Measurements from ENCODE around the gene FAM174B. TPM values are rescaled to one million over a fixed set of nuclear protein-coding genes. Genes with fewer than 3 reads are reported as not detected.
"Not testable (repeated sequence)": the region's sequence is repeated elsewhere in the genome, so short reads cannot be mapped to it uniquely, and the experiment has no call there.

Gene FAM174B
- polyA plus RNA-seq, 12 donors = 15.1 to 26.9 (median 21.8) TPM; not detected in 1

- no peak for DNase-seq
These were observed 34.6 kb downstream of the FAM174B start for GRCh38 chr15:92620991-92621390.

- DNase-seq = peak; percentile 89
These were observed 36.2 kb downstream of the FAM174B start for GRCh38 chr15:92619145-92620101.

DNA sequence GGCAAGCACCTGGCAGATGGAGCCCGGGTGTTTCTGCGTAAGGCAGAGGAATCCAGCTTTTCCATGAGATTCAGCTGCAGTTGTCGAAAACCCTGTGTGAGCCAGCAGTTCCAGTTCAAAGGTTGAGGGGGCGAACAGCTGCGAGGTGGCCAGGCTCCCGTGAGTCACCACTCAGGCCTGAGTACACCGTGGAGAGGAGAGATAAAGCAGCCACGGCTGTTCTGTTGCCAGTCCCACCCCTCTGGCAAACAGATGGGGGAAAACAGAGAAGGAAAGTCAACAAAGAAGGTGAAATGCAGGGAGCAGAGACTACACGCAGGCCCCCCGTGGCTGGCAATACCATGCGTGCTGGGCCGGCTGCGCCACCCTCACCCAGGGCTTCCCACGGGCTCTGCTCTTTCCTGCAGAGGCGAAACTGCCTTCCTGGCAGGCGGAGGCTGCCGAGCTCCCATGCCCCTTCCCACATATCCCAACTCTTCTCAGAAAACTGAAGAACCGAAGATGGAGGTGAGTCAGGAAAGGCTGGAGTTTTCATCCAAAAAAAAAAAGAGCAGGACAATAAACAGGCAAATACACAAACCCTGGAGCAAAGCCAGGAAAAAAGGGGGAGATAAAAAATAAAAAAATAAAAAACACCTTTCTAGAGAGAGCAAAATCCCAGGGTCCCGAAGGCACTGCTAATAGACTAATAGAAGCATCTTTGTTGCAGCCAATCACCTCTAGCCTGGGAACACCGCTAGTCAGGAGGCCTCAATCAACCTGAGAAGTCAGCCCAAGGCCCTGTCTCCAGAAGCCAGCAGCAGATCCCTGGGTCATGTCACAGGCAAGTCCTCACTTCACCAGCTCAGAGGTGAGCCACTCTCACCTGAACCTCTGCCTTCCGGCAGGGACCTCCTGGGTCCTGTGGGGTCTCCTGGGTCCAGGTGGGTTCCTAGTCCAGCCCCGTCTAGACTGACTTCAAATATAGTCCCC, 37.7 kb downstream of the FAM174B start:
- DNase-seq = peak; percentile 75

DNA sequence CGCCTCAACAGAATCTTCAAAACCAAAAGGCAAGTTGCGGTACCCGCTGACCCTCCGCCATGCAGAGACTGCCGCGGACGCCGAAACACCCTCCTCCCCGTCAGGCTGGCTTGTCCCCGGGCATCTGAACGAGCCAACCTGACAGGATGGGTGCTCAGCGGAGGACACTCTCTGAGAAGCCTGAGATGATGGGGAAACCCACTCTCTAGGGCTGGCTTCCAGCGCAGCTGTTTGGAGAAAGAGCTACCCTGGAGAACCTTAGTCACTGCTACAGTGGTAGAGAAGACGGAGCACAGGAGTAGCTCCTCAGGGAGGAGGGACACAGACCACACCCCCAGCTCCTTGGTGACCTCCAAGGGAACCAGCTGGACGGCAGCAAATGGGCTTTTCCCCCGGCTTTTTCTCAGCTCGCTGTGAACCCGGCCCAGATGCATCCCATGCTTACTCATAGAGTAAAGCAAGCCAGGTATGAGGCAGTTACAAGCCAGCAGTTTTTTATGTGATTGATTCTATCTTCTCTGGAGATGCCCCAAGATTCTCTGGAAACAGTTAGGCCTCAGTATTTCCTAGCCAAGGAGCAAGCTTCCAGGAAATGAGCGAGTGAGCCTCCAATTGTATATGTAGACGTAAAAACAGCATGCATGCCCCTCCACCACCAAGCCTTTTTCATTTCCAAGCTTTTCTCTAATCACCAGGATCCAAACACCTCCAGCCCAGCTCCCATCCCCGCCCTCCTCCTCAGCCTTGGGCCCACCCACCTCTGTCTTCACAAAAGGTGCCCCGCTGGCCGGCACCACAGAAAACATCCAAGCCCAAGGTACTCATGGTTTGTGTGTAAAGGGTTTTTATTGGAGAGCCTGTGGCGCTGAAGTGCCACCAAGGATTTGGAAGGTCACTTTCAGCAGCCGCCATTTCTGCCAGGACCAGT, 38.7 kb downstream of the FAM174B start:
- peak; percentile 86 for DNase-seq

DNA sequence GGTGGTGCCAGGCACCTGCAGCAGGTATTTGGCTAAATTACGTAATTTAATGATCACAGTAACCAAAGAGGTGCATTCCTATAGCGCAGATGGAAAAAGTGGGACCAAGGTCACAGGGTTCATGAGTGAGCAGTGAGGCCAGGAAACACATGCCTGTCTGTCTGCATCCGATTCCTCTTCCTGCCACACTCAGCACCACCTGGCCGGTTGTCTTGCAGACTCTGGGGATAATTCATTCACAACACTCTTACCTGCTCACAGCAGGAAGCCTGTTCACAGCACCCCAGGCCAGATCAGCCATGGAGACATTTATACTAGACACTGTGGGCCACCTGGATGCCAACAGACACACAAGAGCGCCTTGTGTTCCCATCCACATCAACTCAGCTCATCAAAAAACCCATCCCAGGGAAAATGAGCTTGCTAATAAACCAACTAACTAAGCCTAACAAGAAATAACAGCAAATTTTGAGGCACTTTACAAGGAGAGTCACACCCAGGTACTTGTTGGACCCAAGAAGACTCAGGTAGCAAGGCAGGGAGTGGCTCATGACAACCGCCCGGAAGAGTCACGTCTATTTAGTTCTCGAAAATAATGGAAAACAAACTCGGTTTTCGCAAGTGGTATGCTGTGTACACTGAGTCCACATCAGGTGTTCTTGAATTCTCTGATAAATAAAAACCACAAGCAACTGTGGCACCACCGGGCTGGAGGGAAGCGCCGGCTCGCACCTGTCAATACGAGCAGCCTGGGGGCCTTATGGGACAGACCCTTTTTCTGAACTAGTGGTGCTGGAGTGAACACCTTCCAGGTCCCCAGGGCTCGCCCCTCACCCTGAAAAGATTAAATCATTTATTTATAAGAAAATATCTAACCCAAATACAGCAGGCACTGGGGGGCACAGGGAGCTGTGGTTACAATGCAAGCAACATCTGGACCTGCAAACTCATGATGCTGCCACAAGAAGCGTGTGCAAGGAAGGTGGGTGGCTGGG, 40.5 kb downstream of the FAM174B start:
- DNase-seq = no peak

GRCh38 chr15:92614301-92614700, 41.3 kb downstream of the FAM174B start:
- DNase-seq = no peak

- no peak for DNase-seq
These were observed 41.7 kb downstream of the FAM174B start for GRCh38 chr15:92613841-92614240.

DNA sequence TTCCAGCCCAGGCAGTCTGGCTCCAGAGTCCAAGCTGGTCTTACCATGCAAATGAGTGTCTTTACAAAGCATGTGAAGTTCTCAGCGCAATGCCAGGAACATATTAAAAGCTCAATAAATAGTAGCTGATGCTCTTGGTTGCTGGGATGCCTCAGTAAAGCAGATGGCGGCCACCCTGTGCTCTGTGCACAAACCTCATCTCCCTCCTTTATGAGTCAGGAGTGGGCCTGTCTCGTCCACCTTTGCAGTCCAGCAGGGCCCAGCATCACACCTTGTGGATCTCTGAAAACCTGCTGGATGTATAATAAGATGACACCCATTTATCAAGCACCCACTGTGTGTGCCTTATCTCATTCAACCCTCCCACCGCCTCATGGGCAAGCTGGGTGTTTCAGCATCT, 42.7 kb downstream of the FAM174B start:
- no peak for DNase-seq

GRCh38 chr15:92611995-92612745, 43.4 kb downstream of the FAM174B start:
- DNase-seq = no peak

DNA sequence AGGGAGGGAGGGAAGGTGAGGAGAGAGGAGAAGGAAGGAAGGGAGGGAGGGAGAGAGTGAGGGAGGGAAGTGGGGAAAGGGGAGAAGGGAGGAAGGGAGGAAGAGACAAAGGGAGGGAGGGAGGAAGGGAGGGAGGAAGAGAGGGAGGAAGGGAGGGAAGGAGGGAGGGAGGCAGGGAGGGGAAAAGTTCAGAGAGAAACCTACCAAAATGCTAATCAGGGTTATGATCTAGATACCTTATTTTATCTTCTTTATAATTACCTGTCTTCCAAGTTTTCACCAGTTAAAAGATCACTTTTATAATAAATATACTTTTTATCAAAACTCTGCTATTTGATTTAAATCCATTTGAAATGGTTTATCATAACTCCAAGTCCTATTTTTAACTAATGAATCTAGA, 44.4 kb downstream of the FAM174B start:
- no peak for DNase-seq

GRCh38 chr15:92610101-92610520, 45.5 kb downstream of the FAM174B start:
- no peak for DNase-seq

DNA sequence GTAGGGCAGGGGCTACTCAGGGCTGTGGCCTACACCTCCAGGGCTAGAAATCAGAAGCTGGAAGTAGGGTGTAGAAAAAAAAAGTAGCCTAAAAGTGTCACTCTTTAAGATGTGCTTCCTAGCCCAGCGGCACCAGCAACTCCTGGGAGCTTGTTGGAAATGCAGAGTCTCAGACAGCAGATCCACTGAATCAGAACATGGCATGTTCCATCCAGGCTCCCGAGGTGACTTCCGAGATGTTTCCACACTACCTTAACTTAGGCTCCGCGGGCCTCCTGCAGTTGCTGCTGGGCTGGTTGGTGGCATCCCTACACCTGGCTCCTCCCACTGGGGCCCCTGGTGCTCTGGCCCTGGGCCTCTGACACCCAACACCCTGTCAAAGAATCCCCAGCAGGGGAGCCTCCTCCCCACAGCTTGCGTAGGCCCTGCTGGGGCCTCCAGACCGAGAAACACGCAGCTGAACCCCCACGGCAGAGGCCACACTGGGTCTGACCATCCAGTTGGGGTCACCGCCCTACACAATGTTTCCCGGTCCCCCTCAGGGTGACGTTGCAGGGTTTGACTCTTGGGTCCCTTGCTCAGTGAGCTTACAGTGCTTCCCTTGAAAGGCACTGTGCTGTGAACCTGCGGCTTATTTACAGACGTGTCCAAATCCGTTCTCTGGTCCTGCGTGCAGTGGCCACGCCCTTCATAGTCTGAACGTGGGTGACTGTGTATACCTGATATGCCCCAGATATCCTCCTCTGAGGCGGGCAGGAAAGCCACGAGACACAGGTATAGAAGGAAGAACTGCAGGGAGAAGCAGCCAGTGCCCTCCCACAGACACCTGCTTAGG, 46.5 kb downstream of the FAM174B start:
- no peak for DNase-seq

- DNase-seq = not testable (repeated sequence)
These were observed 48.8 kb downstream of the FAM174B start for GRCh38 chr15:92606836-92607150.

DNA sequence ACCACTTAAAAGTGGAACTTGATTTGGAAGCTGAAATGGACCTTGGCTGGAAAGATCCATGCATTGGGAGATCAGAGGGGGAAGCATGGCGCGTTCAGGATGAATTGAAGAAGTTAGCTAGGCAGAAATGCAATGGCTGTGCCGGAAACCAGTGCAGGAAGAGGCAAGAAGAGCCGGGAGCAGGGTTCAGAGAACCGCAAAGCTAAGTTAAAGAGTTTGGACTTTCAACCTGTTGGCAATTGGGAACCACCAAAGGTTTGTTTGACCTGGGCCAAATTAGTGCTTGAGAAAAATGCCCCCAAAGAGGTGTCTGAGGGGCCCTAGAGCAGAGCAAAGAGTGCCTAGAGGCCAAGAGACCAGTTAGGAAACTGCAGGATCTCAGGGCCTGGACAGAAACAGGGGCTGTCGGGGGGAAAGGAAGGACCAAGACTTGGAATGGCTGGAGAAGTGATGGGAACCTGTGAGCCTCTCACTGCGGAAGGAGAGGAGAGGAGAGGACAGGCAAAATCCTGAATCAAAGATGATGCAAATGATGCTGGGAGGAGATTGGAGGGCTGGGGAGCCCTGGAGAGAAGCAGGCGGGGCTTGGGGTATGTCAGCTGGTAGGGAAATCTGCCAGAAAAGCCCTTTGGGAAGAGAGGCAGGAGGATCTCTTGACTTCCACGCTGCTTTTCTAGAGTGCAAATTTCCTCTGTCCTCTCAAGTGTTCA, 49.3 kb downstream of the FAM174B start:
- DNase-seq = no peak

DNA sequence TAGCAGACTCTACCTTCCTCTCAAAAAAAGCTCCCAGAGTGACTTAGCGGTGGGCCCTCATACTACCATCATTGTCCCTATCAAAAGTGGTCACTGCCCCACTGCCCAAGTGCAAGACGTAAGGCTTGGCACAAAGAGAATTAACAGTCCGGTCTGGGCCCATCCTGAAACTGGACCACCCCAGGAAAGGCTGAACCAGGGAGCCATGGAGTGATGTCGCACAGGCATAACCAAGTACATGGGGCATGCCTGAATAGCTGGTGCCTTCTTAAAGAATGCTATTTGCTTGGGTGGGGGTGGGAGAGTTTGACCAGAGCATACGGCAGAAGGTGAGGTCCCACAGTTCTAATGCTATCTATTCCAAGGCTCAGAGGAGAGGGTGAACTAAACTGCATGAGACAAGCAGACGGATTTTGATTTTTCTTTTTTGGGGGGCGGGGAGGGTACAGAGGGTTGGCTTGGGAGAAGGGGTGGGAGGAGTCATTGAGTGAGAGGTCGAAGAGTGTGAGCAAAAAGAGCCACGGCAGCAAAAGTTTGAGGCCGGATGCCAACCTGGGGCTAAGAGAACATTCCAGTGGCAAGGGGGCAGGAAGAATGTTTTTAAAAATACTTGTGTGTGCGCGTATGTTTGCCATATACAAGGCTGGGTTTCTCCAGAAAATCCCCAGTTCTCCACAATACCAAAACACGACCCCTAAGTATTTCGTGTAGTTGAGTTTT, 50.2 kb downstream of the FAM174B start:
- DNase-seq = no peak

DNA sequence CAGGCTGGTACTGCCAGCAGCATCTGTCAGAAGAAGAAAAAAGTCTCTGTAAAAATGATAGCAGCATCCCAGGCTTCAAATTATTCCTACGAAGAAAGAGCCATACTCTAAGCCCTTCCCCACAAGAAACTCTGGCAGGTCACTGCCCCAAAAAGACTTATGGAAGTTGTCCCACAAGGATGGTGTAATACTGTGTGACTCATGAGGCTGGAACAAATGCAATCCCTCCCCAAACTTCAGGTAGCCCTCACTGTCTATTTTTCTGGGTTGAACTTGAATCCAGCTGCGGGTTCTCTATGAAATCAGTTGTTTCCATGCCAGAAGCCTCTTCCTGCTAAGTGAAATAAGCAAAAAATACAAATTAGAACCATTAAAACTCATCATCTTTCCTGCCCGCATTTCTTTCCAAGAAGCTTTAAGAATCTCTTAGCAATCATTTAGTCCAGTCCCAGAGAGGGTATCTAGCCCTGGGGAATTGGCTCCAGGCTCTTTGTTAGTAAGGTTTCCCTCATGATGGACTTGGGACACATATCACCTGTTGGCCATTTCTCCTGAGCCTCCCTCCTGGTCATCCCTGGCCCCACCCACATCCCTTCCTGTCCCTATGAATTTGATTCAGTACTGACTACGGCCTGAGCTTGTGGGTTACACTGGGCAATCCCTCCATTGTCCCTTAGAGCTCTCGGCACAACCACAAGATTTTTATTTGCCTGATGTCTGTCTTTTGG, 51.7 kb downstream of the FAM174B start:
- no peak for DNase-seq

Data from muscle of arm (tissue), 12 donors.